Neural progenitor cell (in vitro differentiated cells): ENCODE data around the gene POLN.

Source experiments
- EZH2phosphoT487 ChIP-seq: fragments of 200-600 bp; sonication (generic); IDR thresholded peaks from 2 replicates; pipeline ENCODE4 v1.6.1; 2017; ENCODE audit warnings: antibody characterized with exemption
- TF ChIP-seq, protein P1 (sequence below): fragments of 200-600 bp; sonication (generic); IDR thresholded peaks from 2 replicates; pipeline ENCODE4 v1.5.1; 2017; ENCODE audit warnings: antibody characterized with exemption, mild to moderate bottlenecking

DNA sequence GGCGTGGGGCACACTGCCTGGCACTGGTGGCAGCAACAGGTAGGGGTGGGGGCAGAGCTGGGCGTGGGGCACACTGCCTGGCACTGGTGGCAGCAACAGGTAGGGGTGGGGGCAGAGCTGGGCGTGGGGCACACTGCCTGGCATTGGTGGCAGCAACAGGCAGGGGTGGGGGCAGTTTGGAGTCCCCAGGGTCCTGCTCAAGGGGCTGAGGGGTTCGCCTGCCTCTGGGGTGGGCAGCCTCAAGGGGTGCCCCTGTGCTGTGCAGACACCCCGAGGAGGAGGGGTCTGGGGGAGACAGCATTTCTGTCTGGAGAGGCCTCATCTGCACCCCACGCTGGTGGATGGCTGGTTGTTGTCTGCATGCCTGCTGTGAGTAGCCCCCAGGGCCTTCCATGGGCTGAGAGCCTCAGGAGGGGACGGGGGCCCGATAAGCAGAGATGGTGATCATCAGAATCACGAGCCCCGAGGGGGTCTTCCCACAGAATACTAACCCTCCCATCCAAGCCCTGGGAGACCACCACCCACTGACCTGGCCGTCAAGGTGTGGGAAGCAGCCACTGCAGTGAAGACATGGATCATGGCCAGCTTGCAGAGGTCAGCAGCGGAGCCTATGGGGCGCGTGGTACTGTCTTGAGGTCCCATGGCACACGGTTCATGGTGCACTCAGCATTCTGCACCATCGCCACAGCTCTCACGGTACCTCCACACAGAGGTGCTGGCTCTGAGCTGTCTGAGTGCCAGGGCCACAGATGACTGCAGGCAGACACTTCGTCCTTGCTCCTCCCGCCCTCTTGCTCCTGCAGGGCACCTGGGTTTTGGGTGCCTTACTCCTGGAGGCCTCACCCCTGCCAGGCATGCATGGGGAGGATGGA is 161.3 kb downstream of the POLN start:
- TF ChIP-seq, protein P1, sequence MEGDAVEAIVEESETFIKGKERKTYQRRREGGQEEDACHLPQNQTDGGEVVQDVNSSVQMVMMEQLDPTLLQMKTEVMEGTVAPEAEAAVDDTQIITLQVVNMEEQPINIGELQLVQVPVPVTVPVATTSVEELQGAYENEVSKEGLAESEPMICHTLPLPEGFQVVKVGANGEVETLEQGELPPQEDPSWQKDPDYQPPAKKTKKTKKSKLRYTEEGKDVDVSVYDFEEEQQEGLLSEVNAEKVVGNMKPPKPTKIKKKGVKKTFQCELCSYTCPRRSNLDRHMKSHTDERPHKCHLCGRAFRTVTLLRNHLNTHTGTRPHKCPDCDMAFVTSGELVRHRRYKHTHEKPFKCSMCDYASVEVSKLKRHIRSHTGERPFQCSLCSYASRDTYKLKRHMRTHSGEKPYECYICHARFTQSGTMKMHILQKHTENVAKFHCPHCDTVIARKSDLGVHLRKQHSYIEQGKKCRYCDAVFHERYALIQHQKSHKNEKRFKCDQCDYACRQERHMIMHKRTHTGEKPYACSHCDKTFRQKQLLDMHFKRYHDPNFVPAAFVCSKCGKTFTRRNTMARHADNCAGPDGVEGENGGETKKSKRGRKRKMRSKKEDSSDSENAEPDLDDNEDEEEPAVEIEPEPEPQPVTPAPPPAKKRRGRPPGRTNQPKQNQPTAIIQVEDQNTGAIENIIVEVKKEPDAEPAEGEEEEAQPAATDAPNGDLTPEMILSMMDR = no peak
- TF ChIP-seq EZH2phosphoT487 = no peak
